ENCODE measurements around the gene DAPP1.

GRCh38 chr4:99809326-99809725 lies 7.3 kb upstream of the DAPP1 start:
- no peak for TF ChIP-seq POLR2A (IDR thresholded peaks at IDR 0.05)
- TF ChIP-seq CTCF (IDR thresholded peaks at IDR 0.05 in 8 of 11, conservative IDR thresholded peaks at IDR 0.05 in 3 of 11) = no peak
